ENCODE measurements around the gene JMJD1C. TPM values are rescaled to one million over a fixed set of nuclear protein-coding genes. Genes with fewer than 3 reads are reported as not detected.
A peak's percentile ranks its signal among the peaks of the same experiment; 100 is the strongest.

JMJD1C gene
- polyA plus RNA-seq, 2 of the 4 experiments (the other 2 are of a cell fraction) = 15.9 to 47.2 TPM

DNA sequence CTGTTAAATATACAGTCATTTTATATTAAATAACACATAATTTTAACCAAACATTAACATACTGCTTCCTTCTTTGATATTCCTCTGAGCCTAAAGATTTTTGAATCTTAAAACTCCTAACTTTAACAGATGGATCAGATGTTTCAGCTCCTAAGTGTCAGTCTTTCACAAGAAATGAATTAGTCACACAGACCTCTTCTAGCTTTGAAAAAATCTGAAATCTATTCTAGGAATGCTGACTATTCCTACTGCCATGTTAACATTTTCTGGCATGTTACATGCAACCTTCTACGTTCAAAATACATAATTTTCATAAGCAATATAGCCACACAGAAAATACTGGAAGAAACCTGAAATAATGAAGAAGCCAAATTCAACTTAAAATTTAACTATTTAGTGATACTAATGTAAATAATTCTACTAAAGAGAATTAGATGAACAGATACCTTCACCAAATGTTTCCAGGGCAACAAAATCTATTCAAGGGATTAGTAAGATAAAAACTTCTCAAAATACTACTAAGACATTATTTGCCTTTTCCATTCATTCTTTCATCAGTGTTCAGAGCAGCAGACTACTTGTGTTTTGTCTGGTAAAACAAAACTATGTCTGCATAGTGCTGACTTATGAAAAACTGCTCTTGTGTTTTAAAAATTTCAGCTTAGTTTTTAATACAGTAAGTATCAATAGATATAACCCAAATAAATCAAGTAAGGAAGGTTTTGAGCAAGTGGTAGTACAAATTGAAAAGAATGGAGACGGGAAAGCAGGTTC is 9.2 kb downstream of the JMJD1C start (continued):
- TF ChIP-seq NR3C1 (IDR thresholded peaks at IDR 0.05) = no peak
- TF ChIP-seq TP53 (CRISPR knock-in tag; IDR thresholded peaks at IDR 0.05) = no peak
- no peak for TF ChIP-seq BHLHE40 (IDR thresholded peaks at IDR 0.05; ENCODE audit: low read depth, low read length)
- TF ChIP-seq, protein P1, sequence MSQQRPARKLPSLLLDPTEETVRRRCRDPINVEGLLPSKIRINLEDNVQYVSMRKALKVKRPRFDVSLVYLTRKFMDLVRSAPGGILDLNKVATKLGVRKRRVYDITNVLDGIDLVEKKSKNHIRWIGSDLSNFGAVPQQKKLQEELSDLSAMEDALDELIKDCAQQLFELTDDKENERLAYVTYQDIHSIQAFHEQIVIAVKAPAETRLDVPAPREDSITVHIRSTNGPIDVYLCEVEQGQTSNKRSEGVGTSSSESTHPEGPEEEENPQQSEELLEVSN (IDR thresholded peaks at IDR 0.05; ENCODE audit: borderline replicate concordance, low read depth) = no peak
- TF ChIP-seq RARB (CRISPR knock-in tag; IDR thresholded peaks at IDR 0.05) = no peak
- TF ChIP-seq HOXB5 (CRISPR knock-in tag; IDR thresholded peaks at IDR 0.05) = no peak

DNA sequence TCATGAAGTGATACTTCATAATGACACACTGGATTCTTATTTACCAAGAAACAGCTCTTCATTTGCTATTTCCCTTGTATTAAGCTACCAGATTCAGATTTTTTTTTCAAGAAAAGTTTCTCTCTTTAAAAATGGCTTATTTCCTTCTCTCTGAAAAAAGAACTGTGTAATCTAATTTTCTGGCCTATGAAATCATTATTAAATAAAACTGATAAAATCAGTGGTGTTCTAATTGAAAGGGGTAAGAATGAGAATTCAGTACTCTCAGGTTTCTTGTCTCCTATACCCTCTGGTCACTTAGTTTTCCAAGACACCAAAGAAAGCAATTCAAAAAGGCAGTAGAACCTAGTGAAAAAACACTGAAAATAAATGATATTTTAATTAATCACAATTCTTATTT is 10.3 kb downstream of the JMJD1C start:
- no peaks in the 10 kb centered on the region for H3K9me3 ChIP-seq
- DNase-seq (ENCODE audit: low read depth in 1 of 2, low spot score in 1 of 2) (no peak), ATAC-seq (no peak), FAIRE-seq (no peak)
- H3K4me2 ChIP-seq = no peak overlapping the region
- TF ChIP-seq NR3C1 (IDR thresholded peaks at IDR 0.05) (no peak), POLR2A (IDR thresholded peaks at IDR 0.05; ENCODE audit: low read length) (no peak)
- CTCF ChIA-PET = no interaction called here
- POLR2A ChIA-PET = no interaction called here
- peaks cover 16% of the 10 kb centered on the region for H3K4me1 ChIP-seq
- no peak overlapping the region for H3K4me3 ChIP-seq
- no peak overlapping the region for H3K27ac ChIP-seq

DNA sequence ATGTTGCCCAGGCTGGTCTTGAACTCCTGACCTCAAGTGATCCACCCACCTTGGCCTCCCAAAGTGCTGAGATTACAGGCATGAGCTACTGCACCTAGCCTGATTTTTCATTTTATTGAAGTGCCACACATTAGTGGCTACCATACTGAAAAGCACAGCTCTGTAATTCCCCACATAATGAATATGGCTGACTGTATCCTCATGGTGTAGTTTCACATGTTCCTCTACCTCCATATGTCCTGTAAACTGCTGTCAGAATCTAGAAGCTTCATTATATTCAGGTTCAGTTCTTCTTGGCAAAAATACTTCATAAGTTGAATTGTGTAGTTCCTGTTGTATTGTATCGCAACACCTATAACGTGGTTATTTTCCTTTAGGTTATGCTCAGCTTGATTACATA is 11.1 kb downstream of the JMJD1C start:
- Histone ChIP-seq H3K27ac (no peak overlapping the region), H3K4me2 (no peak overlapping the region), H3K9me3 (no peaks in the 10 kb centered on the region), H3K4me1 (peaks cover 16% of the 10 kb centered on the region), H3K4me3 (no peak overlapping the region)
- TF ChIP-seq POLR2A (IDR thresholded peaks at IDR 0.05; ENCODE audit: low read length) (no peak), FOSB (CRISPR knock-in tag; IDR thresholded peaks at IDR 0.05) (no peak), GATA3 (IDR thresholded peaks at IDR 0.05; ENCODE audit: borderline replicate concordance) (no peak), ZFP36 (IDR thresholded peaks at IDR 0.05; ENCODE audit: borderline replicate concordance, partially characterized antibody) (no peak), TP53 (CRISPR knock-in tag; IDR thresholded peaks at IDR 0.05) (no peak)
- TF ChIP-seq, protein P2, sequence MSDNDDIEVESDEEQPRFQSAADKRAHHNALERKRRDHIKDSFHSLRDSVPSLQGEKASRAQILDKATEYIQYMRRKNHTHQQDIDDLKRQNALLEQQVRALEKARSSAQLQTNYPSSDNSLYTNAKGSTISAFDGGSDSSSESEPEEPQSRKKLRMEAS (IDR thresholded peaks at IDR 0.05) = no peak
- ATAC-seq (no peak), FAIRE-seq (no peak), DNase-seq (ENCODE audit: low read depth in 1 of 2, low spot score in 1 of 2) (no peak)
- 48% methylated on average over 2 of the region's 2 CpGs for WGBS (ENCODE audit: missing lambda C conversion rate)
- ChIA-PET POLR2A (no interaction called here), CTCF (interaction anchor here (0.9 to 2.2 kb wide), 3 partner anchors 8 to 17 kb away, joined by 3 to 7 read pairs (median 5); partner anchors contain the start of gene JMJD1C)

DNA sequence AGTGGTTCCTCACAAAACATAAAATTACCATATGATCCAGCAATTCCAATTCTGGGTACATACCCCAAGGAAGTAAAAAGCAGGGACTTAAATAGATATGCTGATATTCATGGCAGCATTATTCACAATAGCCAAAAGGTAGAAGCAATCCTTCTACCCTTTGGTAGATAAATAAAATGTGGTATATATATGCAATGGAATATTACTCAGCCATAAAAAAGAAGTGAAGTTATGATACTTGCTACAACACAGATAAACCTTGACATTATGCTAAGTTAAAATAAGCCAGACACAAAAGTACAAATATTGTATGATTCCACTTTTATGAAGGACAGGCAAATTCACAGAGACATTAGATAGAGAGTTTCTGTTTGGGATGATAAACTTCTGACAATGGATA is 13.3 kb downstream of the JMJD1C start:
- no peak for ATAC-seq
- Histone ChIP-seq H3K4me3 (no peak overlapping the region), H3K4me1 (peaks cover 16% of the 10 kb centered on the region), H3K4me2 (no peak overlapping the region), H3K9me3 (no peaks in the 10 kb centered on the region), H3K27ac (no peak overlapping the region)
- DNase-seq (ENCODE audit: low read depth in 1 of 2, low spot score in 1 of 2) = no peak
- FAIRE-seq = no peak
- TF ChIP-seq, protein P3, sequence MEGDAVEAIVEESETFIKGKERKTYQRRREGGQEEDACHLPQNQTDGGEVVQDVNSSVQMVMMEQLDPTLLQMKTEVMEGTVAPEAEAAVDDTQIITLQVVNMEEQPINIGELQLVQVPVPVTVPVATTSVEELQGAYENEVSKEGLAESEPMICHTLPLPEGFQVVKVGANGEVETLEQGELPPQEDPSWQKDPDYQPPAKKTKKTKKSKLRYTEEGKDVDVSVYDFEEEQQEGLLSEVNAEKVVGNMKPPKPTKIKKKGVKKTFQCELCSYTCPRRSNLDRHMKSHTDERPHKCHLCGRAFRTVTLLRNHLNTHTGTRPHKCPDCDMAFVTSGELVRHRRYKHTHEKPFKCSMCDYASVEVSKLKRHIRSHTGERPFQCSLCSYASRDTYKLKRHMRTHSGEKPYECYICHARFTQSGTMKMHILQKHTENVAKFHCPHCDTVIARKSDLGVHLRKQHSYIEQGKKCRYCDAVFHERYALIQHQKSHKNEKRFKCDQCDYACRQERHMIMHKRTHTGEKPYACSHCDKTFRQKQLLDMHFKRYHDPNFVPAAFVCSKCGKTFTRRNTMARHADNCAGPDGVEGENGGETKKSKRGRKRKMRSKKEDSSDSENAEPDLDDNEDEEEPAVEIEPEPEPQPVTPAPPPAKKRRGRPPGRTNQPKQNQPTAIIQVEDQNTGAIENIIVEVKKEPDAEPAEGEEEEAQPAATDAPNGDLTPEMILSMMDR (IDR thresholded peaks at IDR 0.05) = no peak
- TF ChIP-seq ZC3H11A (IDR thresholded peaks at IDR 0.05) = no peak
- TF ChIP-seq TFCP2L1 (CRISPR knock-in tag; IDR thresholded peaks at IDR 0.05) = no peak
- peak; percentile 50; the same call in 1 of the 2 replicates for TF ChIP-seq KDM1A (IDR thresholded peaks at IDR 0.05; ENCODE audit: low read depth)
- TF ChIP-seq CBX8 (IDR thresholded peaks at IDR 0.05) = no peak
- CTCF ChIA-PET = no interaction called here
- POLR2A ChIA-PET = no interaction called here
